HG03558 (cell line): Measurements from ENCODE around the gene ANKMY2.
A peak's percentile ranks its signal among the peaks of the same experiment; 100 is the strongest.
"Not testable (repeated sequence)": the region's sequence is repeated elsewhere in the genome, so short reads cannot be mapped to it uniquely, and the experiment has no call there.

Experiments used
- ATAC-seq: cut with Tn5 transposase; IDR thresholded peaks from one replicate; pipeline ENCODE4 v1.9.1; 2021; ENCODE audit warnings: moderate number of reproducible peaks; ENCODE audit not compliant: unreplicated experiment; ENCODE audit errors: extremely low read depth

The ANKMY2 gene

DNA sequence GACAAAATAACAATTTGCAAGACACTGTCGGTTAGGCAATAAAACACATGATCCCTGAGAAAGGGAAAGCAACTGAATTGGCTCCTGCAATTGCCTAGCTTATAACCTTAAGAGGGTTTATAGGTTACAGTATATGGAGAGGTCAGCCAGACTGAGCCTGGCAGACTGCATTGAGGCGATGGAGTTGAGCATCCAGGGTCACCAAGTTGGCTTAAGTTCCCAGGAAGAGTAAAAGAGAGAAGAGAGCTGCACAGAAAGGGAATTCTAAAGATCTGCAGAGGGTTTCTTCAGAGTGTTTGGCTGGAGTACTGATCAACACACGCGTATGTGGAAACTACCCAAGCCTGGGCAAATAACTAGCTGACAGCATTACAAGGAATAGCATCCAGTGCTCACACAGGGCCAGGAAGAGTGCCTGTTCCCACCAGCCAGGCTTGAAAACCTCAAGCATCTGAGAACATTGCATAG is 11.2 kb downstream of the ANKMY2 start:
- ATAC-seq = no peak

DNA sequence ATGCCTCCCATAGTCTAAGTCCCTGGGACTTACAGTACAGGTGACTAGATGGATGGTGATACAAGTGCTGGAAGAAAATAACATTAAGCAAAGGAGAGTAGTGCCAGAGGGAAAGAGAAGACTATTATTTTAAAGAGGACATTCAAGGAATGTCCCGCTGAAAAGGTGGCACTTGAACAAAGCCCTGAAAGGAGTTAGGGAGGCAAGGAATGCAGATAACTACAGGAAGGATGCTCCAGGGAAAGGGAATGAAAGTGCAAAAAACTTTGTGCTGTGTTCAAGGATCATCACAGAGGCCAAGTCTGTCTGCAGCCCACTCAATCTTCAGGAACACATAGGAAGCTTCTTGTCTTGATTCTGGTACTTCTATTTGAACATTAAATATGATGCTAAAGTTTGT is 14.9 kb downstream of the ANKMY2 start:
- no peak for ATAC-seq

DNA sequence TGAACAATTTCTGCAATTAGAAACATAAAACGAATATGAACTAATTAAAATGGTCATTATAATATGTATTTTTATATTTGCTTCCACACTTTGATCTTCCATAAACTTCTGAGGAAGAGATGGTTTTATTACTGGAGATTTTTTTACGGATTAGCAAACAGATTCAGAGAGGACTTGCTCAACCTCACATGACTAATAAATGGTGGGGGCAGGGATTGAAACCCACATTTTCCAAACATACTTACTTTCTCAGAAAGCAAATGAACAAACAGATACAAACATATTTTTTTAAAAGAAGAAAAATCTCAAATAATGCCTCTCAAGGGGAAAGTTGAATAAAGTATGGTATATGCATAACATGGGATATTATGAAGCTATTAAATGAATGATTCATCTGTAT is 18.3 kb downstream of the ANKMY2 start:
- ATAC-seq = no peak

DNA sequence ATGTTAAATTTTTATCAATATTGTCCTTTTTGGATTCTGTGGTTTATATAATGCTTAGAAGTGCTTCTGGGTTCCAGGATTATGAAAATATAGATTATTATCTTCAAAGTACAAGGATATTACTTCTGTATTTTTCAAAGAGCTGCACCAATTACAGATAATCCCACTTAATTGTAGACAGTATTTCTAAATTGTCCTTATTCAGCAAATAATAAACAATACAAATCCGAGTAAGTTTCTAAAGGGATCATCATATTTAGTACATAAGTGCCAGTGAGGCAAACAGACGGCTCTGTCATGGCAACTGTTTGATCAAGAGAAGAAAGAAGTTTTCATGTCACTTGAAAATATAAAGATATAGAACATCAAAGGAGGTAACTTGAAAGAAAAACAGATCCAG is 19.2 kb downstream of the ANKMY2 start:
- ATAC-seq = no peak

DNA sequence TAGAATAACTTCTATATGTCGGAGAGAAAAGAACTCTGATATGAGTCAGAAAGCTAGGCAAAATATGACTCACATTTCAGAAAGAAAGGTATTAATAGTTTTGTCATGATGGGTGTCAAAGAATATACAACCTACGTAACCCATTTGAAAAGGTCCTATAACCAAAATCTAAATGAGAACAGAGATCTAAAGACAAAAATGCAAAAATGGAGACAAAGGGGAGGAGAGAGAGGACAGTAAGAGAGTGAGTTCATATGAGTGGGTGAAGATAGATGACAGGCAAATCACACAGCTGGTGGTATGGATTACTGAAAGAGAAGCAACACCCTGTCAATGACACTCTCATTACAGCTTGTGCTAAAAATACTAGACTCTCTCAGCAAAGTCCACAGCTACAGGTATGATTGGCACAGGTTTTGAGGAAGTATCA is 25.6 kb downstream of the ANKMY2 start:
- ATAC-seq = peak; percentile 82

DNA sequence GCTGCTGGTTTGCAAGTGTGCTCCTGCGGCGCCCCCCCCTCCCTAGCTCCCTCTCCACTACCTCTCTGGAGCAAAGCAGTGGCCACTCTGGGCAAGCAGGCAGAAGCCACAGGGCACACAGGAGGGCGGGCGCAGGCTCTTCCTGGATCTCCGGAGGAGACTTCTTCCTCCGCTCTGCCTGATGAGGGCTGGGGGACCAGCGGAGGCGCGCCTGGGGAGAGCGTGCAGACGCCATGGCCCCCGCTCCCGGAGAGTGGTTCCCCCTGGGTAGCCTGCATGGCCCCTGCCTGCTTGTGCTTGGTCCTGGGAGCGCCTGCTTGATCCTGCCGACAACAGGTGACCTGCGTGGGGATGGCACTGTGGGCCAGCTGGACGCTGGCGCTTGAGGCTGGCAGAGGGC is 29.0 kb downstream of the ANKMY2 start:
- no peak for ATAC-seq

DNA sequence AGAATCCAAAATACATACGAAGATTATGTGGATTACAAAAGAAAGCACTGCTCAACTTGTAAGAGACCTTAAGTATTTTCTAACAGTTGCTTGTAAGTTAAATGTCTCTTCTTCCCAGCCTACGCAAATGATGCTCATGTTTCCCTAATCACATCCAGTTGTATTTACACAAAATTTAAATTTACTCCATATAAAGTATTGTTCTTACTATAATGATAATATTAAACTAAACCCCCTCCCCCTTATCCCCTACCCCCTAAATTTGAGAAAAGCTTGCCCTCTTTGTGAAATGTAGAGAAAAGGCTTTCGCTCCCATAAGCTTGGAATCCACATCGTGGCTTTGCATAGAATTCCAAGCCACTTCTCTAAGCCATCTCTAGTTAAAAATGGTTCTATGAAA is 29.4 kb downstream of the ANKMY2 start:
- no peak for ATAC-seq

DNA sequence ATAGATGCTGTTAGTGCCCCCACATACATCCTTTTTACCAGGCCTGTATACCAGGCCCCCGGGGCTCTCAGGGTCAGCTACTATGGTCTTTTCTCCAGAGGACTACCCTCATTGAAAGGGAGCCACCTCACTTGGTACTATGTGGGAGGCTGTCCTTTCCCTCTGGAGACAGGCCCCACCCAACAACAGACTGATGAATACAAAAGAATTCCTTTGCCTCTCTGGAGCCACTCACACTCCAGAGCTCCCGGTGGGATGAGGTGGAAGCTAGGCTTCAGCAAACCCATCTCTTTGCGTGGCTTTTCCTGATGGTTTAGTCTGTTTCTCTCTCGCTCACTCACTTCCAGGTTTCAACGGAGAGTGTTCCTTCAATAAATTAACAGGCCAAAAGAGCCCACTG is 30.3 kb downstream of the ANKMY2 start:
- no peak for ATAC-seq

DNA sequence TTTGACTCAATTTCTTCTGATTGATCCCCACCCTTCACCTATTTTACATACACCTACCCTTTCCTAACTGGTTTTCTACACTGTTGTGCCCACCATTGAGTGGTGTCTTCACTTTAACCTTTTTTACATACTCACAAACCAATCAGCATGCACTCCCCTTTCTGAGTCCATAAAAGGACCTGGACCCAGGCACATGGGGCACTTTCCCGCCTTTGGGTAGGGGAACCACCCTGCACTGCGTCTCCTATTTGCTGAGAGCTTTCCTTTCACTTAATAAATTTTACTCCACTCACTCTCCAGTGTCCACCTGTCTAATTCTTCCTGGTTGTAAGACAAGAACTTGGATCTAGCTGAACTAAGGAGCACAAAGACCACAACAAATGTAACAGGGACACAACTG is 33.8 kb downstream of the ANKMY2 start:
- ATAC-seq = no peak

DNA sequence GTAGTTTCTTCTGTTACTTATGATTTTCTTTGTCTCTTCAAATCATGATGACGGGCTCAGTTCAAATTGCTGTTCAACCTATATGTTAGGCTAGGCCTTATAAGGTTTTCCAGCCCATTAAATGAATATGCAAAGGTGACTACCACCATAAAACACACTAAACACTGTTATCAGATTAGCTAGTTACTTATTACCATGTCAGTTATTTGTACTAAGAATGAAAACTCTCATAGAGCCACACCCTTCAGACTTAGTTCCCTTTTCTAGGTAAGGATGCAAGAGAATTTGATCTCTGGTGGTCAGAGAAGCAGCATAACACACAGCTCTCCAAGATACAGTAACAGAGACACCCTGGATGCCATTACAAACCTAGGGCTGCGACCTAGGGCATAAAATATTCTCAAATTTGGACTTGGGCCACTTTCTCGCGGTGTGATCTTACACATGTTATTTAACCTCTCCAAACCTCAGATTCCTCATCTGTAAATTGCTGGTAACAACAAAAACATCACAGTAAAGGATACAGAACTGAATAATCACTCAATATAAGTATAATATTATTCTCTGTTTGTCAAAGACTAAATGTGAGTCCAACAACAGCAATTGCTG is 35.6 kb downstream of the ANKMY2 start:
- ATAC-seq = peak; percentile 74

DNA sequence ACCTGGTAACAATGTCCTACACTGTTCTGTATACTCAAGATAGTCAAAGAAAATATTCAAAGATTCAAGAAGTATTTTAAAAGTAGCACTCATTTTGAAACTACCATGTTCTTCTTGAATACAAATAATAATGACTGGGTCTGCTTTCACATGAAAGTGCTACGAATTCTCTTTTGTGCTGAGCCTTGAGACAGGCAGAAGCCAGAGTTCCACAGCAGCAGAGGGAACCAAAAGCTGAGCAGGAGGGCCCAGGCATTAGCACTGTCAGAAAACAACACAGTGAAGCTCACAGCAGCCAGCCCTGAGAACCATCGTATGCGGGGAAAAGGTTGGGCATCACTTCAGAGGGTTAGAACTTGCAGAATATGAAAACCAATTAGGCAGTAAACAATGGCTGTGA is 38.9 kb downstream of the ANKMY2 start:
- no peak for ATAC-seq

DNA sequence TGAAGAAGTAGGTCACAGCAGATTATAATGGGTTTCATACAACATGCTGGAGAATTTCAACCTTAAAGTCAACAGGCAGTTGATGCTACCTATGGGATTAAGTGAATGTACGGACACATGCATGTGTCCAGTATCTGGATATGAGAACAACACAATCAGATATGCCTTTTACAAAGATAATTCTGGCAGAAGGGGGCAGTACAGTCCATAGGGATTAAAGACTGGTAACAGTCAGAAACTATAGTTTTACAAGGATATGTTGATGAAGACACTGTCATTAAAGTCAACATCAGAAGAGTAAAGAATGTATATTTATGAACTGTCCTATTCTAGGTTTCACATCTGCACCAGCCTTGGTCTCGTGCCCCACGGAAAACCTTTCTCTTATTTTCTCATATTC is 41.5 kb downstream of the ANKMY2 start:
- ATAC-seq = no peak

DNA sequence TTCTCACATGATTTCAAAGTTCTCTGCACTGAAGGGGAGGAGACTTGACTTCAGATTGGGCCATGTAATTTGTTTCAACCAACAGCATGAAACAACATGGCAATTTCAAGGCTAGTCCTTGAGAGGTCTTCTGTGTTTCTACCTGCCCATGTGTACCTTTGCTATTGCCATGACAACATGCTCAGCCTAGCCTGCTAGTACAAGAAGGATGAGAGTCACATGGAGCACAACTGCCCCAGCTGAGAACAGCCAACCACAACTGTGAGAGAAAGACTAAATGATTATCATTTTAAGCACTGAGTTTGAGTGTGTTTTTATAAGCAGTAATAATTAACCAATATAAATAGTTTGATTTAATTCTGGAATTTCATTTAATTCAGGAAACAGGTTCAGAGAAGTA is 41.9 kb downstream of the ANKMY2 start:
- no peak for ATAC-seq

DNA sequence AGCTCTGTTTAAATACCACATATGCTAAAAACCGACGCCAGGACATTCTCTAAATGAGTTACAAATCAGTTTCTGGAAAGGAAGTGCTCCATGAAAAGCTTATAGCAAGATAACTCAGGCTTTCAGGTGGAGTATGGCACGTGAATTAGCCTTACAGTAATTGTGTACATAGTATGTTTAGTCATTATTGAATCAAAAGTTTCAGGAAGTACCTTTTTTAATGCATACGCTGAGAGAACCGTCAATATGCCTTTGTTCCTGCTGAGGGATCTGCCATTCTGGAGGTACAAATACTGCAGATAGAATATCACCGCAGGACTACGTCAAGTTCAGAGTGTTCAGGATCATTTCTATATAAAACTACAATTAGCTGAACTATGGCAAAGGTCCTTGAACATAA is 45.7 kb downstream of the ANKMY2 start:
- no peak for ATAC-seq

DNA sequence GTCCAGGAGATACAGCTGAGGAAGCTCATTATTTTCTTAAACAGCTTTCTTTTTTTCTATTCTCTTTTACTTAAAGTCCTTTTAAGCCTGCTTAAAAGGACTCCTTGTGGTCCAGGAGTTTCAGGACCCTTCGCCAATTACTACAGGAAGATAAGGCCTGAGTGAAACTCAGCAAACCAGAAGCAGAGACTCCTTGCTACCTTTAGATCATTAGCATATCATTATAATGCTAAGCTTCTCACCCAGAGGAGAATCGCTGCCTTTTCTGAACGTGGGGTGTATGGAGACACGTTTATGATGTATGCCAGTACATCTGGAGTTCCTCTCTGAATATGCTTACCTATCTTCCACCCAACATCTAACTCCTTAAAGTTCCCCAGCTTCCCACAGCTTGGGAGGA is 47.5 kb downstream of the ANKMY2 start:
- ATAC-seq = no peak

DNA sequence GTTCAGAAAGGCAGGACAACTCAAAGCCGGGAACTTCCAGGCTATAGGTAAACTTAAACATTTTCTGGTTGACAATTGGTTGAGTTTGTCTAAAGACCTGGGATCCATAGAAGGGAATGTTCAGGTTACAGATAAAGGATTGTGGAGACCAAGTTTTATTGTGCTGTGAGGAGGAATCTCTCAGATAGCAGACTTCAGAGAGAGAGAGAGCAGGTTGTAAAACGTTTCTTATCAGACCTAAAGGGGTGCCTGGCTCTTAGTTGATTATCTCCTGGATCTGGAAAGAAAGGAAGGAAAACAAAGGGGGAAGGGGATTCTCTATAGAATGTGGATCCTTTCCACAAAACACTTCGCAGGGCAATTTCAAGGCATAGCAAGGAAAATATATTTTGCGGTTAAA is 50.0 kb downstream of the ANKMY2 start:
- ATAC-seq = not testable (repeated sequence)

DNA sequence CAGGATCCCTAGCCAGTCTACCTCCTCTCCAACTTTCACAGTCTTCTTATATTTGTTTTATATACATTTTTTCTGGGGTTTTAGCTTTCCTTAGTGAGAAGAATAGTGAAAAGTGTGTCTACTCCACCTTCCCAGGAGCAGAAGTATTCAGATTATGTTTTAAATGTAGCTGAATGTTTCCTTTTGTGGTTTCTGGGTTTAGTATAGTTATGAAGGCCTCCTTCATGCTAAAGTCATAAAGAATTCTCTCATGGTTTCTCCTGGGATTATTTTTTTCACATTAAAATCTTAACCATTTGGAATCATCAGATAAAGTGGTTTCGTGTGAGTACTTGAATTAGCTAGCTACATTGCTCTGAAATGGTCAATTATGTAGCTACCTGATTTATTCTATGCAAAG is 50.9 kb downstream of the ANKMY2 start:
- no peak for ATAC-seq

DNA sequence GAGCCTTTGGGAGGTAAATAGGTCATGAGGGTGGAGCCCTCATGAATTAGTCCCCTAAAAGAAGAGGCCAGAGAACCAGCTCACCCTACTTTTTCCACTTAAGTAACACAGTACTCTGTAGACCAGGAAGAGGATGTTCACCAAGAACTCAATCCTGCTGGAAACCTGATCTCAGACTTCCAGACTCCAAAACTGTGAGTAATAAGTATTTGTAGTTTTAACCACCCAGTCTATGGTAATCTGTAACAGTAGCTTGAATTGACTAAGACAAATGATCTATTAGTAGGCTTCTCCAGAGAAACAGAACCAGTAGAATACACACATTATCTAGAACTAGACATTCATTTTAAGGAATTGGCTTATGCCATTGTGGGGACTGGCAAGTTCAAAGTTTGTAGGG is 51.5 kb downstream of the ANKMY2 start:
- ATAC-seq = no peak

DNA sequence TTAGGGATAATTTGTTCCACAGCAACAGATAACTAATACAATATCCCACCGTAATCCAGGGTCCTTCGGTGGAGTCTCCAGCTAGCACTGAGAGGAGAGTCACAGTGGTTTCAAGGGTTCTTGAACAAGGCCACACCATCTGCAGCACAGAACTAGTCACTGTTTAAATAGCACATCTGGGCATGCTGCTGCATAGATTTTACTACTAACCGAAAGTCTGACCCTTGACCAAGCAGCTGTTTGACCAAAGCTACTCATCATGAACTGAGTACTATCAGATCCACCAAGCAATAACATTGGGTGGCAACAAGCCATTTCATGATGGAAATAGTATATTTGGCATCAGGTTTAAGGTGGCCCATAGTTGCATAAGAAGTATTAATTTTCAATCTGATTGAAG is 53.2 kb downstream of the ANKMY2 start:
- no peak for ATAC-seq

DNA sequence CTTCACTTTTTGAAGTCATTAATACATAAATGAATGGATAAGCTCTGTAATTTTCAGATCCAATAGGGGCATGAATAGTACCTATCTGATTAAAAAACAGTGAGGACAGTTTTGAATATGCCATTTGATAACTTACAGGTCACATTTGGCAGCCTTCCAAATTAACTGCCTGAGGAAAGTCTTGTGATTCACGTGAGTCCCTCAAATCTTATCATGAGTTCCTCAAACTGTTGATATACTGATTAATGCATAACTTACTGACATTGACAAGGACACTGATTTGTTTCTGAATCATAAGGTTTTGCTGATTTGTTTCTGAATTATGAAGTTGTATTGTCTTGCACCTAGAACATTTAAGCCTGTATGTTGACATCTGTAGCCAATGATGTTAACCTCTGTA is 55.1 kb downstream of the ANKMY2 start:
- ATAC-seq = no peak

DNA sequence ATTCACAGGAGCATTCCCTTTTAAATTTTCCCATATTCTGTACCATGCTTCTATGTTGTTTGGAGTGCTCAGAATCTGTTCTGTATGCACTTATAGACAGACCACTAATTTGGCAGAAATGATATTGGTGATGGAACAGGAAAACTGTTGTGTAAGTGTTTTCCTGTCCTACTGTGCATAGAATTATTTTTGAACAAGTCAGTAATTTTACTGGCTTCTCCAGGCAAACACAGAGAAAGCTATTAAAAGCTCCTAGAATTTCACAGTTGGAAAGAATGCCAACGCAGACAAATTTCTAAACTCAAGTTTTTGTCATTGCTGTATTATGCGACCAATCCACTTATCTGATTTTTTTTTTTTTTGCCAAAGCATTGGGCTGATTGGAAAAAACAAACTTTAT is 55.7 kb downstream of the ANKMY2 start:
- ATAC-seq = no peak

DNA sequence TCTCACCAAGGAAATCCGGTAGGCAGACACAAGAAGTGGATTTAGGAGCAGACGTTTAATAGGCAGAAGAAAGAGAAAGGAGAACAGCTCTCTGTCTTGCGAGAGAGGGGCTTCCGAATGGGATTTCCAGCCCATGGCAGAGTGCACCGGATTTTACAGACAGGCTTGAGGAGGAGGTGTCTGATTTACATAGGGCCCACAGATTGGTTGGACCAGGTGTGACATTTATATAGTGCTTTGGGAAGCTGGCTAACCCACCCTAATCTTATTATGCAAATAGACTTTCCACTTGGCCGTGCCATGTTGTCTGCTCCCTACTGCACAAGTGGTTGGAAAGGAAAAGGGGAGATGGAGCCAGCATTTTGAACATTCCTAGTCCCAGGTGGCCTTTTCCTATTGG is 57.8 kb downstream of the ANKMY2 start:
- ATAC-seq = no peak

DNA sequence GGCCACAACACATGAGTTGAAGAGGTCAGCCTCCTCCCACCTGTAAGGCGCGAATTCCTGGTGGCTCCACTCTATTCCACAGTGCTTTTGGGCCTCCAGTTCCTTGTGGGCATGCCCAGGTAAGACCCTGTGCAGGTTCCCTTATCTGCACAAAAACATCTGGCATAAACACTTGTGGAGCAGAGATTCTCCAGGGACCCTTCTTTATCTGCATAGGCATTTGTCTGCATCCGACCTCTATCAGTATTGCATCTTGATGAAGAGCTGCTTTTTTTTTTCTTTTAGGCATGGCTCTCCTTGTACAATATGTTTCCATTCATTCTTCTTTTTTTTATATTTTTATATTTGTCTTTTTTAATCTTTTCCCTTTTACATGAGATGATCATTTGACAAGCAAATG is 58.4 kb downstream of the ANKMY2 start:
- no peak for ATAC-seq
